Mesendoderm (in vitro differentiated cells): ENCODE data around the gene STK4.
A peak's percentile ranks its signal among the peaks of the same experiment; 100 is the strongest.

Experiments
- DNase-seq: peaks from one replicate; pipeline ENCODE4 v3.0.0; 2013
- H2AK5ac ChIP-seq: 2 replicates; pipeline ENCODE4 v1.6.1; 2013; ENCODE audit warnings: low read length, inconsistent platforms
- H2BK120ac ChIP-seq: 2 replicates; pipeline ENCODE4 v1.6.1; 2013; ENCODE audit warnings: low read depth, mild to moderate bottlenecking, low read length, moderate library complexity, mixed read lengths
- H2BK15ac ChIP-seq: replicated peaks from 2 replicates; pipeline ENCODE4 v1.6.1; 2013; ENCODE audit warnings: low read depth, mild to moderate bottlenecking, moderate library complexity
- H2BK5ac ChIP-seq: 2 replicates; pipeline ENCODE4 v1.6.1; 2013; ENCODE audit warnings: low read length, inconsistent platforms
- H3K18ac ChIP-seq: 2 replicates; pipeline ENCODE4 v1.6.1; 2013; ENCODE audit warnings: mild to moderate bottlenecking, low read length, mixed read lengths
- H3K23ac ChIP-seq: one replicate; pipeline ENCODE4 v1.6.1; 2013; ENCODE audit warnings: low read length
- H3K27ac ChIP-seq: 2 replicates; pipeline ENCODE4 v1.5.1; 2013; ENCODE audit warnings: low read depth, mild to moderate bottlenecking, inconsistent platforms, low read length, moderate library complexity
- H3K27me3 ChIP-seq: 2 replicates; pipeline ENCODE4 v1.6.1; 2013; ENCODE audit warnings: low read length, control low read depth, mild to moderate bottlenecking, inconsistent platforms; ENCODE audit not compliant: insufficient read depth, poor library complexity
- H3K36me3 ChIP-seq: 2 replicates; pipeline ENCODE4 v1.6.1; 2013; ENCODE audit warnings: low read length, inconsistent platforms; ENCODE audit not compliant: control insufficient read depth, insufficient read depth
- H3K4ac ChIP-seq: one replicate; pipeline ENCODE4 v1.6.1; 2013; ENCODE audit warnings: low read depth, mild to moderate bottlenecking, low read length, moderate library complexity
- H3K4me1 ChIP-seq: 2 replicates; pipeline ENCODE4 v1.6.1; 2013; ENCODE audit warnings: low read depth, low read length, inconsistent platforms; ENCODE audit not compliant: control insufficient read depth
- H3K4me2 ChIP-seq: 2 replicates; pipeline ENCODE4 v1.6.1; 2013; ENCODE audit warnings: low read length
- H3K4me3 ChIP-seq: 2 replicates; pipeline ENCODE4 v1.5.1; 2013; ENCODE audit warnings: mild to moderate bottlenecking, low read length
- H3K56ac ChIP-seq: one replicate; pipeline ENCODE4 v1.6.1; 2013; ENCODE audit warnings: low read length
- H3K79me1 ChIP-seq: 2 replicates; pipeline ENCODE4 v1.6.1; 2013; ENCODE audit warnings: low read length, inconsistent platforms
- H3K79me2 ChIP-seq: 2 replicates; pipeline ENCODE4 v1.6.1; 2013; ENCODE audit warnings: mild to moderate bottlenecking, low read length; ENCODE audit not compliant: control insufficient read depth, insufficient read depth
- H3K9ac ChIP-seq: 2 replicates; pipeline ENCODE4 v1.6.1; 2013; ENCODE audit warnings: low read length, inconsistent platforms
- H4K5ac ChIP-seq: one replicate; pipeline ENCODE4 v1.6.1; 2013; ENCODE audit warnings: low read length
- H4K8ac ChIP-seq: one replicate; pipeline ENCODE4 v1.6.1; 2013; ENCODE audit warnings: low read depth, mild to moderate bottlenecking, control low read depth, low read length, moderate library complexity
- WGBS: extraction: QIAGEN DNeasy Blood & Tissue Kit; methylation state at CpG from one replicate; pipeline ENCODE4 v1.1.7; 2013; ENCODE audit warnings: low lambda C conversion rate, missing lambda C conversion rate; ENCODE audit not compliant: insufficient coverage; ENCODE audit errors: extremely low coverage; 5-methylcytosine and 5-hydroxymethylcytosine counted together

The STK4 gene

DNA sequence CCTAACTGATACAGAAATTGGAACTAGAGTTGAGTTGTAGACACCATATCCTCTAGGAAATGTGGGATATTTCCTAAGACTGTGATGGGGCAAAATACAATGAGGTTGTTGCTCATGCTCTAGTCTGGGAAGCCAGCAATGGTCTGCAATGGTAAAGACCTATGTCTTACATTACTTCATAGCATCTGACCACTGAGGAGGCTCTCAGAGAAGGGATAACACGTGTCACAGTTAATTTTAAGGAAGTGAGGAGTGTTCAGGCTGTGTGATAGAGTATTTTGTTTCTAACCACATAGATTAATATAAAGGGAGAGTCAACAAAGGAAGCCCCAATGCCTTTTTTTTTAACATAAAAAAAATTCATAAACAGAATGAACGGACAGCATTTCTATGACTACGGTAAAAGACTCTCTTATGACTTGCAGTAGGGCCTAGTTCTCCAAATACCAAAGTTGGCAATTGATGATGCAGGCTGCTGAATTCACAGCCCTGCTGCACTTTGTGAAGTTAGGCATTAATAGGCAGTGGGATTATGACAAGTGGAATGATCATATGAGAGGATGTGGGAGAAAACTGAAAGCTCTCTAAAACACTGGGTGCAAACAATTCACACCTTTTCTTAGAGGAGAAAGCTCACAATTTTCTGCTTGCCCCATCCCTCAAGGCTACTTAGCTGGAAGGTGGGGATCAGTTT is 120.9 kb downstream of the STK4 start:
- H2BK15ac ChIP-seq: no peak overlapping the region
- no peak for DNase-seq
- no peak overlapping the region for H3K18ac ChIP-seq

DNA sequence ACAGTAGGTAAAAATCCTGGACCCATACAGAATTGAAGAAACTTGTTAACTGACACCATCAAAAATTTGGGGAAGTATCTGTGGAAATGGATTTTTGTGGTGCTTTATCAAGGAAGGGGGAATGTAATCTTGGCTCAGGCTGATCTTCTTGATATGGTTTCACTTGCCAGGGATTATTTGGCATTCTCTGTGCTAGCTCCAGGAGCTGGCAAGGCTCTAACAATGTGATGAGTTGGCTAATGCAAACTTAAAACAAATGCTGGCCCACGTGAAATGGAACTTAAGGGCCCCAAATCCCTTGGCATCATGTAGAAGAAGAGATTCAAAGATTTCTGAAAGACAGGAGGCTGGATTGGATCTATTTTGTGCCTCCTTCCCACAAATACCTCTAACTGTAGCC is 121.5 kb downstream of the STK4 start:
- no peak overlapping the region for H3K27ac ChIP-seq

More for the DNA sequence above, 120.9 kb downstream of the STK4 start:
- H3K36me3 ChIP-seq: no peaks in the 10 kb centered on the region
- H2AK5ac ChIP-seq: no peak overlapping the region
- no peak overlapping the region for H4K5ac ChIP-seq
- no peak overlapping the region for H2BK5ac ChIP-seq
- no peak overlapping the region for H3K9ac ChIP-seq
- H3K27ac ChIP-seq: no peak overlapping the region
- no peak overlapping the region for H3K23ac ChIP-seq
- no peak overlapping the region for H3K56ac ChIP-seq
- no peak overlapping the region for H3K4me3 ChIP-seq
- H4K8ac ChIP-seq: no peak overlapping the region
- H3K4me1 ChIP-seq: no peaks in the 10 kb centered on the region
- H2BK120ac ChIP-seq: no peak overlapping the region
- H3K4ac ChIP-seq: no peak overlapping the region
- no peaks in the 10 kb centered on the region for H3K27me3 ChIP-seq
- no peaks in the 10 kb centered on the region for H3K79me1 ChIP-seq
- WGBS: no CpG with 5 or more reads among the region's 3 CpGs
- no peaks in the 10 kb centered on the region for H3K79me2 ChIP-seq
- no peak overlapping the region for H3K4me2 ChIP-seq

DNA sequence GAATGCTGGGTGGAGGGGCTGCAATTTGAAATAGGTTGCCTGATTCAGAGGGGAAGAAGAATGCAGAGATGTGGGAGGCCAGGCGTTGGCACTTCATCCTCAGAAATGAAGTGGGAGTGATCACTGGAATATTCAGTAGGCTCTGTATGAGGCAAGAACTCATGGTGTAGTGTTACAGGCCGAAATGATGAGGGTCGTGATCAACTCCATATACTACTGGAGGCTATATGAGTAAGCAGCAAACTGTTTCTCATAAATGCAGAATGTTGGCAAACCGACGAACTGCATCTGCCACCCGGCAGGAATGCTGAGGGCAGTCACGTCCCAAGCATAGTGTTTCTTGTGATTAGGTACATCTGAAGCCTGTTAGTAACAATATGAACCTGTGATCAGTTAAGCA is 121.9 kb downstream of the STK4 start:
- H3K9ac ChIP-seq: no peak overlapping the region
- no peaks in the 10 kb centered on the region for H3K4me1 ChIP-seq
- H4K5ac ChIP-seq: no peak overlapping the region
- H3K36me3 ChIP-seq: no peaks in the 10 kb centered on the region
- no peaks in the 10 kb centered on the region for H3K79me1 ChIP-seq
- DNase-seq: peak; percentile 39
- H2AK5ac ChIP-seq: no peak overlapping the region
- H2BK5ac ChIP-seq: no peak overlapping the region
- no peak overlapping the region for H2BK15ac ChIP-seq
- no peak overlapping the region for H3K56ac ChIP-seq
- H3K27ac ChIP-seq: no peak overlapping the region
- H2BK120ac ChIP-seq: no peak overlapping the region
- no peak overlapping the region for H3K4ac ChIP-seq
- no peaks in the 10 kb centered on the region for H3K79me2 ChIP-seq
- no peak overlapping the region for H3K18ac ChIP-seq
- H3K4me2 ChIP-seq: no peak overlapping the region
- no peak overlapping the region for H4K8ac ChIP-seq
- H3K23ac ChIP-seq: no peak overlapping the region
- H3K4me3 ChIP-seq: no peak overlapping the region
- H3K27me3 ChIP-seq: no peaks in the 10 kb centered on the region
- WGBS: no CpG with 5 or more reads among the region's 7 CpGs

More for the DNA sequence above, 121.5 kb downstream of the STK4 start:
- WGBS: no CpG with 5 or more reads among the region's 1 CpG
- Histone ChIP-seq H3K23ac (no peak overlapping the region), H4K8ac (no peak overlapping the region), H3K36me3 (no peaks in the 10 kb centered on the region), H3K27me3 (no peaks in the 10 kb centered on the region), H4K5ac (no peak overlapping the region), H3K79me1 (no peaks in the 10 kb centered on the region), H3K9ac (no peak overlapping the region), H2BK5ac (no peak overlapping the region), H3K56ac (no peak overlapping the region), H3K4me3 (no peak overlapping the region), H3K79me2 (no peaks in the 10 kb centered on the region), H3K18ac (no peak overlapping the region), H3K4me1 (no peaks in the 10 kb centered on the region), H3K4me2 (no peak overlapping the region), H2BK120ac (no peak overlapping the region), H2BK15ac (no peak overlapping the region), H2AK5ac (no peak overlapping the region), H3K4ac (no peak overlapping the region)
- DNase-seq: no peak

DNA sequence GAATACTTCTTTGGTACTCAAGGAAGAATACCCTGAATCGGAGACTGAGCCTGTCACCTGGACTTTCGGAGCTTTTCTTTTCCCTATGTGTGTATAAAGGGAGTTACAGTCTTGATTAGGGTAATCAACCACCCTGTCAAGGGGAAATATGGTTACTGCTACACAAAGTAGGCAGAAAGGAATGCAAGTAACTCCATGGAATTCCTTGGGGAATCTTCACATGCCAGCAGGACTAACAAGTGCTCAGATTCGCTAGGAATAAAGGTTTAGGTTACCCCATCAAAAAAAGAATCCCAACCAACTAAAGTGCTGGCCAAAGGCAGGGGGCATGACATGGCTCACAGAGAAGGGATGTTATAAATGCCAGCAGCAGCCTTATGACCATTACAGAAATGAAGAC is 124.2 kb downstream of the STK4 start:
- Histone ChIP-seq H2BK15ac (no peak overlapping the region), H3K4ac (no peak overlapping the region), H3K79me1 (no peaks in the 10 kb centered on the region), H3K36me3 (no peaks in the 10 kb centered on the region), H2BK120ac (no peak overlapping the region), H3K9ac (no peak overlapping the region), H3K4me1 (no peaks in the 10 kb centered on the region), H3K27me3 (no peaks in the 10 kb centered on the region), H3K4me3 (no peak overlapping the region), H4K8ac (no peak overlapping the region), H3K79me2 (no peaks in the 10 kb centered on the region), H3K18ac (no peak overlapping the region), H4K5ac (no peak overlapping the region), H2AK5ac (no peak overlapping the region), H3K56ac (no peak overlapping the region), H3K4me2 (no peak overlapping the region), H2BK5ac (no peak overlapping the region), H3K23ac (no peak overlapping the region), H3K27ac (no peak overlapping the region)
- WGBS: no CpG with 5 or more reads among the region's 3 CpGs
- DNase-seq: peak; percentile 35

DNA sequence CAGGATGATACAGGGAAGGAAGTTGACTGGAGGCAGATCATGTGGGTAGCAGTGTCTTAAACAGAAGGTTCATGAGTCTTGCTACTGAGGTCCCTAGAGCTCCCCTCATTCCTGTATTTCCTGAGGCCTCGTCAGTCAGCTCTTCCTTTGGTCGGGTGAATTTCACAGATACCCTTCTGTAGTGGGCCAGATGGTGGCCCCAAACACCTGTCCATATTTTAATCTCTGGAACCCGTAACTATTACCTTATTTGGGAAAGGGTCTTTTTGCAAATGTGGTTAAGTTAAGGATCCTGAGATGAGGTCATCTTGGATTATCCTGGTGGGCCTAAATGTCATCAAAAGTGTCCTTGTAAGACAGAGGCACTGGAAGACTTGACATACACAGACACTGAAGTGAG is 125.1 kb downstream of the STK4 start:
- Histone ChIP-seq H3K4ac (no peak overlapping the region), H4K8ac (no peak overlapping the region), H3K4me2 (no peak overlapping the region), H3K79me2 (no peaks in the 10 kb centered on the region), H2BK5ac (no peak overlapping the region), H3K27ac (no peak overlapping the region), H3K9ac (no peak overlapping the region), H3K4me1 (no peaks in the 10 kb centered on the region), H3K79me1 (no peaks in the 10 kb centered on the region), H2AK5ac (no peak overlapping the region), H3K36me3 (no peaks in the 10 kb centered on the region), H3K18ac (no peak overlapping the region), H3K27me3 (no peaks in the 10 kb centered on the region), H3K23ac (no peak overlapping the region), H2BK15ac (no peak overlapping the region), H3K56ac (no peak overlapping the region), H3K4me3 (no peak overlapping the region), H4K5ac (no peak overlapping the region), H2BK120ac (no peak overlapping the region)
- no peak for DNase-seq
- WGBS: no CpG with 5 or more reads among the region's 3 CpGs

DNA sequence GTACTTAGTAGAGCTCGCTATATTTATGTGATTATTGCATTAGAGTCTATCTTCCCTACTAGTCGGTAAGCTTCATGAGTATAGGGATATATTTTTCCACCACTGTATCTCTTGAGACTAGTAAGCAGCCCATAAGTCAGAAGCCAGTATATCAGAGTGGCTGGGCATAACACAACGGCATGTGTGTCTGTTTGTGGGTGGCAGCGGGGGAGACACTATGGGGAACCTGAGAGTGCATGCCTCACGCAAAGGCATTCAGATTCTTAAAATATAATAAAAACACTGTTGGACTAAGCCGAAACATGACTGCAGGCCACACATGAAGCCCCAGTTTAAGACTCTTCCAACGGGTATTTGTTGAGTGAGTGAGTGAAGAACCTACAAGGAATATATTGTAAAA is 126.6 kb downstream of the STK4 start:
- Histone ChIP-seq H4K8ac (no peak overlapping the region), H3K9ac (no peak overlapping the region), H3K4ac (no peak overlapping the region), H3K23ac (no peak overlapping the region), H3K27ac (no peak overlapping the region), H2AK5ac (no peak overlapping the region), H3K4me3 (no peak overlapping the region), H3K79me1 (no peaks in the 10 kb centered on the region), H3K4me2 (no peak overlapping the region), H3K56ac (no peak overlapping the region), H2BK120ac (no peak overlapping the region), H3K18ac (no peak overlapping the region), H2BK5ac (no peak overlapping the region), H2BK15ac (no peak overlapping the region), H3K4me1 (no peaks in the 10 kb centered on the region), H3K36me3 (no peaks in the 10 kb centered on the region), H4K5ac (no peak overlapping the region), H3K27me3 (no peaks in the 10 kb centered on the region), H3K79me2 (no peaks in the 10 kb centered on the region)
- no peak for DNase-seq
- WGBS: no CpG with 5 or more reads among the region's 7 CpGs
